OCI-LY3 (cell line): ENCODE measurements around the gene STX2.
"Not testable (repeated sequence)": the region's sequence is repeated elsewhere in the genome, so short reads cannot be mapped to it uniquely, and the experiment has no call there.

Experiments used
- EZH2phosphoT487 ChIP-seq: fragments of 200-600 bp; shearing (Covaris generic); IDR thresholded peaks from 2 replicates; pipeline ENCODE4 v1.6.1; 2018; ENCODE audit warnings: antibody characterized with exemption, mixed run types, low read depth
- TF ChIP-seq, protein P1 (sequence below): fragments of 200-600, 300-600 bp; sonication (generic); IDR thresholded peaks from 2 replicates; pipeline ENCODE4 v1.5.1; 2014; ENCODE audit warnings: antibody characterized with exemption, low read length, low read depth

DNA sequence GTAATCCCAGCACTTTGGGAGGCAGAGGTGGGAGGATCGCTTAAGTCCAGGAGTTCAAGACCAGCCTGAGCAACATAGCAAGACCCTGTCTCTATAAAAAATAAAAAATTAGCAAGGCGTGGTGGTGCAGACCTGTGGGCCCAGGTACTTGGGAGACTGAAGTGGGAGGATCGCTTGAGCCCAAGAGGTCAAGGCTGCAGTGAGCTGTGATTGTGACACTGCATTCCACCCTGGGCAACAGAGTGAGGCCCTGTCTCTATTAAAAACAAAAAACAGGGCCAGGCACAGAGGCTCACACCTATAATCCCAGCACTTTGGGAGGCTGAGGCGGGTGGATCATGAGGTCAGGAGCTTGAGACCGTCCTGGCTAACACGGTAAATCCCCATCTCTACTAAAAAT, 9.1 kb upstream of the STX2 start:
- TF ChIP-seq, protein P1, sequence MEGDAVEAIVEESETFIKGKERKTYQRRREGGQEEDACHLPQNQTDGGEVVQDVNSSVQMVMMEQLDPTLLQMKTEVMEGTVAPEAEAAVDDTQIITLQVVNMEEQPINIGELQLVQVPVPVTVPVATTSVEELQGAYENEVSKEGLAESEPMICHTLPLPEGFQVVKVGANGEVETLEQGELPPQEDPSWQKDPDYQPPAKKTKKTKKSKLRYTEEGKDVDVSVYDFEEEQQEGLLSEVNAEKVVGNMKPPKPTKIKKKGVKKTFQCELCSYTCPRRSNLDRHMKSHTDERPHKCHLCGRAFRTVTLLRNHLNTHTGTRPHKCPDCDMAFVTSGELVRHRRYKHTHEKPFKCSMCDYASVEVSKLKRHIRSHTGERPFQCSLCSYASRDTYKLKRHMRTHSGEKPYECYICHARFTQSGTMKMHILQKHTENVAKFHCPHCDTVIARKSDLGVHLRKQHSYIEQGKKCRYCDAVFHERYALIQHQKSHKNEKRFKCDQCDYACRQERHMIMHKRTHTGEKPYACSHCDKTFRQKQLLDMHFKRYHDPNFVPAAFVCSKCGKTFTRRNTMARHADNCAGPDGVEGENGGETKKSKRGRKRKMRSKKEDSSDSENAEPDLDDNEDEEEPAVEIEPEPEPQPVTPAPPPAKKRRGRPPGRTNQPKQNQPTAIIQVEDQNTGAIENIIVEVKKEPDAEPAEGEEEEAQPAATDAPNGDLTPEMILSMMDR = not testable (repeated sequence)
- not testable (repeated sequence) for TF ChIP-seq EZH2phosphoT487
